Endothelial cell of umbilical vein (primary cell): ENCODE data around the gene COPS2. TPM values are rescaled to one million over a fixed set of nuclear protein-coding genes. Genes with fewer than 3 reads are reported as not detected.

Experiments
- BruUV-seq: library from RNA; stranded (reverse); fragments of 400-500 nt; replicated peaks from 2 replicates; lab custom pipeline; 2021; lab: Mats Ljungman, UMichigan
- CTCF ChIA-PET: fragments of 300-600, 350-600 bp; sonication (Branson Sonifier 250); formaldehyde crosslinking; loops from one replicate; lab custom pipeline; 2021; ENCODE audit warnings: antibody characterized with exemption, inconsistent platforms; lab: Charles Lee
- POLR2A ChIA-PET: fragments of 300-600, 350-600 bp; sonication (Branson Sonifier 250); formaldehyde crosslinking; loops from one replicate; lab custom pipeline; 2021; ENCODE audit warnings: antibody characterized with exemption, inconsistent platforms; lab: Charles Lee
- DNase-seq: peaks from one replicate; pipeline ENCODE4 v3.0.0-alpha.2; 2011; ENCODE audit warnings: low read depth, low spot score
- FAIRE-seq: peaks from 2 replicates; lab custom pipeline; 2011; peaks lifted over from hg19 to GRCh38; lab: Jason Lieb, UNC
- H2AFZ ChIP-seq: 2 replicates; pipeline ENCODE4 v1.6.0; 2012; ENCODE audit warnings: low read depth, low read length, control low read depth, inconsistent platforms
- H3K27ac ChIP-seq: 2 replicates; pipeline ENCODE4 v1.5.1; 2011; ENCODE audit warnings: low read depth, mild to moderate bottlenecking, control low read depth, low read length, moderate library complexity; ENCODE audit not compliant: insufficient read depth
- H3K27me3 ChIP-seq, 2 experiments: 2 replicates each; pipeline versions ENCODE4 v1.6.0 to v1.6.1; 2011; ENCODE audit warnings: low read length in 2 of 2, mixed read lengths in 1 of 2; ENCODE audit not compliant: control insufficient read depth in 2 of 2, insufficient read depth in 2 of 2
- H3K36me3 ChIP-seq, 2 experiments: 2 replicates in 1 of 2; 3 replicates in 1 of 2; pipeline ENCODE4 v1.5.1; 2011; ENCODE audit warnings: low read length in 2 of 2, mild to moderate bottlenecking in 1 of 2, moderate library complexity in 1 of 2; ENCODE audit not compliant: control insufficient read depth in 2 of 2, insufficient read depth in 2 of 2; ENCODE audit errors: extremely low read depth in 1 of 2
- H3K4me1 ChIP-seq: 3 replicates; pipeline ENCODE4 v1.5.1; 2011; ENCODE audit warnings: mild to moderate bottlenecking, low read length; ENCODE audit not compliant: control insufficient read depth, insufficient read depth; ENCODE audit errors: extremely low read depth
- H3K4me2 ChIP-seq: 2 replicates; pipeline ENCODE4 v1.6.1; 2011; ENCODE audit warnings: low read length, control low read depth, mixed read lengths; ENCODE audit not compliant: insufficient read depth
- H3K4me3 ChIP-seq, 3 experiments: fragments of 200-600 bp in 1 of 3; sonication (generic), shearing (Covaris generic) in 1 of 3; replicated peaks in 1 of 3; 2 replicates each; pipeline ENCODE4 v1.5.1; 2011 to 2016; ENCODE audit warnings: control low read depth in 3 of 3, low read length in 3 of 3, mild to moderate bottlenecking in 2 of 3, inconsistent platforms in 1 of 3, low read depth in 1 of 3, moderate library complexity in 1 of 3; ENCODE audit not compliant: insufficient read depth in 1 of 3
- H3K79me2 ChIP-seq: 2 replicates; pipeline ENCODE4 v1.6.0; 2012; ENCODE audit warnings: low read length, inconsistent platforms; ENCODE audit not compliant: control insufficient read depth, insufficient read depth
- H3K9ac ChIP-seq: replicated peaks from 2 replicates; pipeline ENCODE3; 2011; ENCODE audit warnings: low read length, control low read depth; ENCODE audit not compliant: insufficient read depth; ENCODE audit errors: extremely low read depth
- H3K9me1 ChIP-seq: replicated peaks from 3 replicates; pipeline ENCODE4 v1.6.0; 2011; ENCODE audit warnings: mild to moderate bottlenecking, low read length; ENCODE audit not compliant: control insufficient read depth, insufficient read depth; ENCODE audit errors: extremely low read depth
- H3K9me3 ChIP-seq: replicated peaks from 2 replicates; pipeline ENCODE4 v1.5.1; 2012; ENCODE audit warnings: low read length, inconsistent platforms; ENCODE audit not compliant: control insufficient read depth, insufficient read depth
- H4K20me1 ChIP-seq: replicated peaks from 2 replicates; pipeline ENCODE3; 2011; ENCODE audit warnings: mild to moderate bottlenecking, low read length; ENCODE audit not compliant: control insufficient read depth, insufficient read depth; ENCODE audit errors: extremely low read depth
- EZH2 ChIP-seq: IDR thresholded peaks from 2 replicates; pipeline ENCODE4 v1.6.1; 2012; ENCODE audit warnings: borderline replicate concordance, low read depth, mild to moderate bottlenecking, moderate library complexity, low read length, inconsistent platforms; ENCODE audit not compliant: severe bottlenecking
- FOS ChIP-seq: IDR thresholded peaks from 2 replicates; pipeline ENCODE4 v1.6.1; 2011; ENCODE audit warnings: mild to moderate bottlenecking, low read length, moderate library complexity, borderline replicate concordance; ENCODE audit not compliant: insufficient read depth
- GATA2 ChIP-seq: IDR thresholded peaks from 2 replicates; pipeline ENCODE4 v1.7.0; 2011; ENCODE audit warnings: low read depth, mild to moderate bottlenecking, moderate library complexity, mixed read lengths, low read length; ENCODE audit not compliant: insufficient read length, insufficient read depth
- JUN ChIP-seq: IDR thresholded peaks from 2 replicates; pipeline ENCODE4 v1.6.1; 2011; ENCODE audit warnings: borderline replicate concordance, low read depth; ENCODE audit not compliant: insufficient read length, insufficient read depth
- MAX ChIP-seq: IDR thresholded peaks from 2 replicates; pipeline ENCODE4 v1.6.1; 2011; ENCODE audit not compliant: insufficient read depth, insufficient read length
- MYC ChIP-seq: IDR thresholded peaks from one replicate; pipeline ENCODE4 v1.6.1; 2011; ENCODE audit warnings: mild to moderate bottlenecking, low read depth, low read length
- POLR2AphosphoS5 ChIP-seq: IDR thresholded peaks from 2 replicates; pipeline ENCODE4 v1.6.1; 2012; ENCODE audit warnings: low read depth, mild to moderate bottlenecking, control low read depth, low read length, moderate library complexity; ENCODE audit not compliant: insufficient read depth
- dilution Hi-C: fragments of 300-500 bp; cut with MboI; formaldehyde crosslinking; loops from one replicate; pipeline ENCODE4 v1.15.0; 2019; ENCODE audit warnings: low sequenced_read_pairs; ENCODE audit not compliant: extremely low pct_ligation_motif_present
- intact Hi-C: fragments of 100-400 bp; cut with micrococcal nuclease; formaldehyde crosslinking; loops from one replicate; pipeline ENCODE4 v1.10.0; 2022
- polyA plus RNA-seq, 4 experiments: library from polyadenylated mRNA; depleted of rRNA in 3 of 4; stranded (reverse) in 3 of 4; unstranded in 1 of 4; fragments of >200 nt; gene quantifications; 2 replicates each; pipeline versions ENCODE4 v1.2.1 to v1.2.3, GENCODE V29; 2011 to 2012; ENCODE audit warnings: missing spikeins in 1 of 4
- total RNA-seq: library from RNA; stranded (reverse); gene quantifications from 2 replicates; pipeline ENCODE4 v1.2.3, GENCODE V29; 2021

The COPS2 gene
- total and polyA plus RNA-seq, 2 donors (not counting 3 experiments of a cell fraction or from before 2014, with no cell fraction given), result 20.2 to 79.3 TPM

DNA sequence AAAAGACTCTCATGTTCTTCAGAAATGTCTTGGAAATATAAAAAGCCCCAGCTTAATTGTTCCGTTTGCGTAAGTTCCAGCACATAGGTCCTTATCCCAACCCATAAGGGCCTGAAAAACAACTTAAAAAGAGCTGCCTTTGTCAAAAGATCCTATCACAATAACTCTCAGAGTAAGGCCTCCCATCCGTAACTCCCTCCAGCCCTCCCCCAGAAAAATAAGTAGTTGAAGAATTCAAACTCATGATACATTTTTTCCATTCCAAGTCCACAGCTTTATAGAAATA lies 71.2 kb downstream of the COPS2 start:
- intact Hi-C loops (no loop called here), dilution Hi-C loops (no loop called here)
- H3K9me3 ChIP-seq, result no peaks in the 10 kb centered on the region
- no peak overlapping the region for H3K9ac ChIP-seq
- H3K4me2 ChIP-seq, result no peak overlapping the region
- no peaks in the 10 kb centered on the region for H3K4me1 ChIP-seq
- TF ChIP-seq POLR2AphosphoS5, result no peak
- no peaks in the 10 kb centered on the region for H4K20me1 ChIP-seq
- no peak overlapping the region for H3K4me3 ChIP-seq
- H3K79me2 ChIP-seq, result no peaks in the 10 kb centered on the region
- ChIA-PET POLR2A (no interaction called here), CTCF (interaction anchor here (1.5 kb wide), 1 partner anchor 62 kb away, joined by 5 read pairs; no protein-coding TSS in a partner anchor)
- H3K27me3 ChIP-seq, result no peaks in the 10 kb centered on the region
- DNase-seq (no peak), FAIRE-seq (no peak)
- H3K9me1 ChIP-seq, result no peaks in the 10 kb centered on the region
- no TSS peak for BruUV-seq
- H3K36me3 ChIP-seq, result no peaks in the 10 kb centered on the region
- H3K27ac ChIP-seq, result no peak overlapping the region
- H2AFZ ChIP-seq, result no peak overlapping the region

DNA sequence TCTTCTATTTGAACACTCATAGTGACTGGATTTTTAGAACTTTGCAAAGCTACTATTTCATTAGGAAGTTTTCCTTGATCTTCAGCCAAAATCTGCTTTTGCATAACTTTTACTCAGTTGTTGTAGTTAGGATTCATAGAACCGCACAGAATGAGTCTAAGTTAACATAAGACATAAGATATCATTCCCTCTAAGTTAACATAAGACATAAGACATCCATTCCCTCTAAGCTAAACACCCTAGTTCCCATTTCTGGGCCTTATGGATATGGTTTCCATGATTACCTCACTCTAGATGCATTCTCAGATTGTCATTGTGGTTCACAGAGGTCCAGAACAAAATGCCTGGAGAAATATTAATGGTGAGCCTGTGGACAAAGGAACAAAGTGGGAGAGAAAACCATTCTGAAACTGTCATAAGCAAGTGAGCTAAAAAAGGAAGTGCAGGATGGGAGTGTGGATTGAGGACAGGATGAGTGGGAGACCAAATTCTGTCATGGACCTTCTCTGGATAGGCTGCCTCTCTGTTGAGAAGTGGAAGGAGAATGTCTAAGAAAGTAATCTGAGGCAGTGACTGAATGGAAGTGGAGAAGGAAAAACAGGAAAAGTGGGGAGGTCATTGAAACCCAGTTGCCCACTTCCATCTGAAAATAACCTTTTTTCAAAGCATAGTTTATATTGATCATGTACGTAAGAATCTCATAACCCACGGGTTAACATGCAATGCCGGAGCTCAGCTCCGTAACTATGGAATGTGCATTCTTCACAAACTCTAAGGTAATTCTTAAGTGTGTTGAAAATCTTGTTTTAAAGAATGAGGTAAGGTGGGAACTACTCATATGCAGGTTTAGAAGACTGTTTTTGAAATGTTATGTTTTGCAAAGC lies 71.8 kb downstream of the COPS2 start:
- H3K27ac ChIP-seq, result no peak overlapping the region
- no peaks in the 10 kb centered on the region for H4K20me1 ChIP-seq
- H3K9ac ChIP-seq, result no peak overlapping the region
- H3K4me2 ChIP-seq, result no peak overlapping the region
- ChIA-PET CTCF (interaction anchor here (1.5 to 1.6 kb wide), 2 partner anchors 11 to 62 kb away, joined by 5 read pairs; no protein-coding TSS in a partner anchor), POLR2A (no interaction called here)
- no peaks in the 10 kb centered on the region for H3K9me1 ChIP-seq
- FAIRE-seq (peak; percentile 42), DNase-seq (no peak)
- H3K4me3 ChIP-seq, result no peak overlapping the region
- TF ChIP-seq MYC (no peak), GATA2 (no peak), MAX (no peak), JUN (no peak), EZH2 (no peak), FOS (no peak)
- intact Hi-C loops, result no loop called here
- BruUV-seq, result no TSS peak
- H3K27me3 ChIP-seq, result no peaks in the 10 kb centered on the region
- no peaks in the 10 kb centered on the region for H3K36me3 ChIP-seq
- dilution Hi-C loops, result no loop called here
- no peak overlapping the region for H2AFZ ChIP-seq
- no peaks in the 10 kb centered on the region for H3K9me3 ChIP-seq
- no peaks in the 10 kb centered on the region for H3K79me2 ChIP-seq
- no peaks in the 10 kb centered on the region for H3K4me1 ChIP-seq
